ENCODE results near the gene ZFYVE9. TPM values are rescaled to one million over a fixed set of nuclear protein-coding genes. Genes with fewer than 3 reads are reported as not detected.

The ZFYVE9 gene
- total RNA-seq, 1 experiment from 2014 or later, result 14.2 TPM

GRCh38 chr1:52216907-52217458 lies 75.1 kb downstream of the ZFYVE9 start:
- BruUV-seq (replicated peaks), result no TSS peak
- intact Hi-C loops (cut with micrococcal nuclease), result no loop called here
- no peak overlapping the region for H2AFZ ChIP-seq (ENCODE audit: low read depth, low read length, poor library complexity, severe bottlenecking)
- DNase-seq (ENCODE audit: low read depth, low spot score) (no peak), ATAC-seq (no peak)
- H3K36me3 ChIP-seq (ENCODE audit: control insufficient read depth in 1 of 2, insufficient read depth in 2 of 2, low read length in 2 of 2), result peaks cover 0 to 18% of the 10 kb centered on the region in 2 experiments; a peak in 1 of 4 replicates
- H3K79me2 ChIP-seq (ENCODE audit: insufficient read depth, low read length), result peaks cover 12% of the 10 kb centered on the region; the same call in 1 of the 2 replicates
- POLR2A ChIA-PET, result no interaction called here
- no peak overlapping the region for H3K27ac ChIP-seq (ENCODE audit: low read depth, low read length)
- no peak overlapping the region for H3K4me2 ChIP-seq (ENCODE audit: low read length)
- no peak overlapping the region for H3K9ac ChIP-seq (ENCODE audit: low read length)
- H3K27me3 ChIP-seq (ENCODE audit: insufficient read depth, low read length), result no peaks in the 10 kb centered on the region
- no peak for TF ChIP-seq ZNF274 (IDR thresholded peaks at IDR 0.05; ENCODE audit: low read depth, low read length)
- no peak for TF ChIP-seq REST (IDR thresholded peaks at IDR 0.05; ENCODE audit: low read depth)
- TF ChIP-seq, protein P1, sequence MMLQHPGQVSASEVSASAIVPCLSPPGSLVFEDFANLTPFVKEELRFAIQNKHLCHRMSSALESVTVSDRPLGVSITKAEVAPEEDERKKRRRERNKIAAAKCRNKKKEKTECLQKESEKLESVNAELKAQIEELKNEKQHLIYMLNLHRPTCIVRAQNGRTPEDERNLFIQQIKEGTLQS (IDR thresholded peaks at IDR 0.05), result no peak
- no peak for TF ChIP-seq SIN3A (IDR thresholded peaks at IDR 0.05; ENCODE audit: low read depth)
- TF ChIP-seq CBX3 (IDR thresholded peaks at IDR 0.05; ENCODE audit: low read depth), result peak; percentile 85
- no peak for TF ChIP-seq ZBTB33 (IDR thresholded peaks at IDR 0.05; ENCODE audit: extremely low read depth, insufficient replicate concordance, low read length)
- no peak for TF ChIP-seq MAX (IDR thresholded peaks at IDR 0.05)
- H3K9me3 ChIP-seq (ENCODE audit: control insufficient read depth in 1 of 2, insufficient read depth in 1 of 2, low read depth in 1 of 2, low read length in 2 of 2), result peaks cover 13 to 28% of the 10 kb centered on the region in 2 experiments; a peak in 3 of 4 replicates
- H4K20me1 ChIP-seq (ENCODE audit: insufficient read depth), result no peaks in the 10 kb centered on the region
- CTCF ChIA-PET, result no interaction called here
- H3K4me1 ChIP-seq (ENCODE audit: control insufficient read depth in 1 of 2, insufficient read depth in 2 of 2, low read length in 2 of 2), result no peaks in the 10 kb centered on the region
- no peak overlapping the region for H3K4me3 ChIP-seq (replicated peaks in 1 of 2; ENCODE audit: low read depth in 1 of 2, low read length in 2 of 2)
- RAD21 ChIA-PET (ENCODE audit: low non-redundant PET in 1 of 2, low total read pairs in 2 of 2, uncharacterized antibody in 2 of 2, unreplicated experiment in 2 of 2), result no interaction called here
- H3K9me2 ChIP-seq (ENCODE audit: insufficient read depth), result no peaks in the 10 kb centered on the region

Data from HCT116 (cell line).